Gastrocnemius medialis (tissue), 4 donors: Measurements from ENCODE around the gene SPATS2L. TPM values are rescaled to one million over a fixed set of nuclear protein-coding genes. Genes with fewer than 3 reads are reported as not detected.

Experiments
- ATAC-seq, 2 donors: fragments of 150-250 bp; one replicate each; pipeline ENCODE4 v1.9.1; 2016
- DNase-seq, 2 donors: peaks; one replicate each; pipeline ENCODE4 v3.0.0-alpha.2; 2019
- H3K27ac ChIP-seq, 4 donors: fragments of 200-600 bp; sonication (generic); 1 replicate in 1 of 4; 2 replicates in 3 of 4; pipeline ENCODE4 v1.5.1; 2016 to 2018; ENCODE audit warnings: mild to moderate bottlenecking in 2 of 4, moderate library complexity in 1 of 4
- H3K27me3 ChIP-seq, 3 donors: fragments of 200-600 bp; sonication (generic) in 2 of 3; 1 replicate in 1 of 3; 2 replicates in 2 of 3; pipeline versions ENCODE4 v1.5.1 to v1.6.0; 2016 to 2019; ENCODE audit warnings: mild to moderate bottlenecking in 1 of 3, moderate library complexity in 1 of 3
- H3K36me3 ChIP-seq, 2 donors: fragments of 200-600 bp; sonication (generic) in 1 of 2; one replicate each; pipeline ENCODE4 v1.5.1; 2017 to 2018
- H3K4me1 ChIP-seq, 2 donors: fragments of 200-600 bp; sonication (generic) in 1 of 2; one replicate each; pipeline ENCODE4 v1.5.1; 2016 to 2017; ENCODE audit warnings: mild to moderate bottlenecking in 2 of 2
- H3K4me3 ChIP-seq, 4 donors: fragments of 200-600 bp; sonication (generic) in 3 of 4; 1 replicate in 1 of 4; 2 replicates in 3 of 4; pipeline ENCODE4 v1.5.1; 2016 to 2019; ENCODE audit warnings: mild to moderate bottlenecking in 2 of 4
- H3K9me3 ChIP-seq, 3 donors: fragments of 200-600 bp; sonication (generic) in 2 of 3; 1 replicate in 1 of 3; 2 replicates in 2 of 3; pipeline ENCODE4 v1.5.1; 2016 to 2019
- POLR2A ChIP-seq, 2 donors: fragments of 450-650 bp; IDR thresholded peaks; one replicate each; pipeline ENCODE4 v1.6.1; 2017; ENCODE audit warnings: antibody characterized with exemption in 2 of 2, mild to moderate bottlenecking in 2 of 2, moderate library complexity in 2 of 2
- in situ Hi-C, 4 donors: fragments of 200-750 bp; cut with MboI; loops; one replicate each; pipeline versions ENCODE4 v1.15.0 to v1.8.0; 2017; ENCODE audit warnings: low sequenced_read_pairs in 4 of 4
- intact Hi-C: fragments of 100-400 bp; cut with DNase I; formaldehyde crosslinking; loops from one replicate; pipeline ENCODE4 v1.15.1; 2023; ENCODE audit warnings: low total_unique reads
- total RNA-seq, 4 donors: library from RNA; depleted of rRNA; stranded (reverse); fragments of >200 nt; gene quantifications; one replicate each; pipeline versions ENCODE4 v1.1.0 to v1.2.3, GENCODE V29; 2016
- TF ChIP-seq, protein P1 (sequence below), 5 experiments: fragments of 450-650 bp in 3 of 5; fragments of 200-600 bp in 2 of 5; sonication (generic) in 2 of 5; IDR thresholded peaks in 4 of 5; conservative IDR thresholded peaks in 1 of 5; 1 replicate in 4 of 5; 2 replicates in 1 of 5; pipeline ENCODE4 v1.5.1; 2016 to 2019; ENCODE audit warnings: antibody characterized with exemption in 5 of 5, mild to moderate bottlenecking in 3 of 5, moderate library complexity in 3 of 5

SPATS2L gene
- total RNA-seq, 4 donors from 2014 or later = 34.0 to 74.2 (median 52.3) TPM

DNA sequence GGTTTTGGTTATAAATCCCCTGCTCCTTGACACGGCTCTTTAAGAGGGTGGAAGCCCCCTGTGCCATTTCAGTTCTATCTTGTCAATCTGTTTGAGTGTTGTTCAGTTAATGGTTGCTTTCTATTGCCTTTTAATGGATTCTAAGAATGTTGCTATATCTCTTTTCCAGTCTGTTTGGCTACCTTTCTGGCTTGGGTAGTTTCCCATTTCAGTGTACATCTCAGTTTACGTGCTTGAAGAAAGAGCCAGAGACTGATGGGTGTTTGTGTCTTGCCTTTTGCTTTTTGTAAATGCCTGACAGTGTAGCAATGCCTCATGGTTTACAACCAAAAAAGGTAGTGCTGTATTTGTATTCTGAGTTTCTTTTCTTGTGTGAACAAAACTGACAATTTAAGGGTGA, 45.3 kb downstream of the SPATS2L start:
- in situ Hi-C loops = no loop called here
- DNase-seq = no peak

GRCh38 chr2:200352636-200353035, 46.1 kb downstream of the SPATS2L start:
- H3K36me3 ChIP-seq = no peaks in the 10 kb centered on the region
- DNase-seq = no peak
- no peak overlapping the region for H3K4me3 ChIP-seq
- intact Hi-C loops = no loop called here
- H3K27me3 ChIP-seq = no peaks in the 10 kb centered on the region
- H3K27ac ChIP-seq = peak overlapping the region in 3 of 4 donors; percentile 4 to 17 (median 6)
- H3K4me1 ChIP-seq = peaks cover 36 to 46% of the 10 kb centered on the region in 2 donors
- in situ Hi-C loops = no loop called here
- no peaks in the 10 kb centered on the region for H3K9me3 ChIP-seq
- no peak for ATAC-seq
- no peak for TF ChIP-seq POLR2A (IDR thresholded peaks at IDR 0.05)
- TF ChIP-seq, protein P1, sequence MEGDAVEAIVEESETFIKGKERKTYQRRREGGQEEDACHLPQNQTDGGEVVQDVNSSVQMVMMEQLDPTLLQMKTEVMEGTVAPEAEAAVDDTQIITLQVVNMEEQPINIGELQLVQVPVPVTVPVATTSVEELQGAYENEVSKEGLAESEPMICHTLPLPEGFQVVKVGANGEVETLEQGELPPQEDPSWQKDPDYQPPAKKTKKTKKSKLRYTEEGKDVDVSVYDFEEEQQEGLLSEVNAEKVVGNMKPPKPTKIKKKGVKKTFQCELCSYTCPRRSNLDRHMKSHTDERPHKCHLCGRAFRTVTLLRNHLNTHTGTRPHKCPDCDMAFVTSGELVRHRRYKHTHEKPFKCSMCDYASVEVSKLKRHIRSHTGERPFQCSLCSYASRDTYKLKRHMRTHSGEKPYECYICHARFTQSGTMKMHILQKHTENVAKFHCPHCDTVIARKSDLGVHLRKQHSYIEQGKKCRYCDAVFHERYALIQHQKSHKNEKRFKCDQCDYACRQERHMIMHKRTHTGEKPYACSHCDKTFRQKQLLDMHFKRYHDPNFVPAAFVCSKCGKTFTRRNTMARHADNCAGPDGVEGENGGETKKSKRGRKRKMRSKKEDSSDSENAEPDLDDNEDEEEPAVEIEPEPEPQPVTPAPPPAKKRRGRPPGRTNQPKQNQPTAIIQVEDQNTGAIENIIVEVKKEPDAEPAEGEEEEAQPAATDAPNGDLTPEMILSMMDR (IDR thresholded peaks at IDR 0.05 in 4 of 5, conservative IDR thresholded peaks at IDR 0.05 in 1 of 5) = no peak

More for the DNA sequence above, 45.3 kb downstream of the SPATS2L start:
- no peaks in the 10 kb centered on the region for H3K36me3 ChIP-seq
- TF ChIP-seq, protein P1 (IDR thresholded peaks at IDR 0.05 in 4 of 5, conservative IDR thresholded peaks at IDR 0.05 in 1 of 5) = no peak
- TF ChIP-seq POLR2A (IDR thresholded peaks at IDR 0.05) = no peak
- H3K4me1 ChIP-seq = peaks cover 32 to 38% of the 10 kb centered on the region in 2 donors
- H3K4me3 ChIP-seq = no peak overlapping the region
- H3K9me3 ChIP-seq = no peaks in the 10 kb centered on the region
- H3K27ac ChIP-seq = peak overlapping the region in 2 of 4 donors; percentile 17 to 34
- no peaks in the 10 kb centered on the region for H3K27me3 ChIP-seq
- intact Hi-C loops = no loop called here
- ATAC-seq = peak in 1 of 2 donors; percentile 55

DNA sequence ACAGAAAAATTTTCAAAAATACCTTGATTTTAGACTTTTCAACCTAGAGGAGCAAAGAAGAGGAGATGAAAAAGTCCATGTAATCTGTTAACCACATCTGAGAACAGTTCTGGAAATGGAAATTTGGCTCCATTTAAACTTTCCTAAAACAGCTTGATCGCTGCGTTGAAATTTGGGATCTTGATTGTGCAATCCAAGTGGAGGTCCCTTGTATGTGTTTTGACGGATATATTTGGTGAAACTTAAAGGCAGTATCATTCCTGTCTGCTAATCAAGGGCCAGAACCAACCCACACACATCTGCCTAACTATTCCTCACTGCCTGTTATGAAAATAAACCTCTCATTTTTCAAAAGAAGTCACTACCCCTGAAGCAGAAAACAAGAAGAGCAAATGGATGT, 46.6 kb downstream of the SPATS2L start:
- no peak overlapping the region for H3K4me3 ChIP-seq
- no peaks in the 10 kb centered on the region for H3K36me3 ChIP-seq
- no peaks in the 10 kb centered on the region for H3K9me3 ChIP-seq
- DNase-seq (no peak), ATAC-seq (no peak)
- H3K4me1 ChIP-seq = peaks cover 38 to 51% of the 10 kb centered on the region in 2 donors
- peak overlapping the region in 3 of 4 donors; percentile 4 to 17 (median 6) for H3K27ac ChIP-seq
- TF ChIP-seq POLR2A (IDR thresholded peaks at IDR 0.05) = no peak
- TF ChIP-seq, protein P1 (IDR thresholded peaks at IDR 0.05 in 4 of 5, conservative IDR thresholded peaks at IDR 0.05 in 1 of 5) = no peak
- intact Hi-C loops (no loop called here), in situ Hi-C loops (no loop called here)
- no peaks in the 10 kb centered on the region for H3K27me3 ChIP-seq

DNA sequence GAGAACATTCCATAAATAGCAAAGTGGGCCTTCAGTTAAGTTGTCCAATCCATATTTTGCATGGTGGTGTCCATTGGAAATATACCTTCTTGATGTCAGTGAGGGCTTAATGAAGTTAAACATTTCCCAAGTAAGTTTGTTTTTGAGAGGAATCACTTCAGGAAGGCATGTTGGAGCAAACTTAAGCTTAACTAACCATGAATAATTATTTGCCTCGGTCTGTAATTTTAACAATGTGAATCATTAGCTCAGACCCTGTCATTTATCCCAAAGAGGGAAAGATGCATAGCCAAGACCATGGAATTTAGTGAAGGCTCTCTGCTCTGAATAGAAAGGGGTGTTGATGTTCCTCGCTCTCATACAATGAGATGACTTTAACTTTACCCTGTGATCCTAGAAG, 47.4 kb downstream of the SPATS2L start:
- no peak for ATAC-seq
- H3K27ac ChIP-seq = no peak overlapping the region
- H3K4me1 ChIP-seq = peaks cover 40 to 52% of the 10 kb centered on the region in 2 donors

More for the DNA sequence above, 47.4 kb downstream of the SPATS2L start:
- TF ChIP-seq POLR2A (IDR thresholded peaks at IDR 0.05) = no peak
- TF ChIP-seq, protein P1 (IDR thresholded peaks at IDR 0.05 in 4 of 5, conservative IDR thresholded peaks at IDR 0.05 in 1 of 5) = no peak
- Histone ChIP-seq H3K9me3 (no peaks in the 10 kb centered on the region), H3K36me3 (no peaks in the 10 kb centered on the region), H3K27me3 (no peaks in the 10 kb centered on the region), H3K4me3 (no peak overlapping the region)
- no peak for DNase-seq
- in situ Hi-C loops (no loop called here), intact Hi-C loops (no loop called here)
